GM18519 (cell line): ENCODE measurements around the gene CNIH4.
"Not testable (repeated sequence)": the region's sequence is repeated elsewhere in the genome, so short reads cannot be mapped to it uniquely, and the experiment has no call there.

Experiments used
- ATAC-seq: cut with Tn5 transposase; IDR thresholded peaks from one replicate; pipeline ENCODE4 v1.9.1; 2021; ENCODE audit warnings: mild to moderate bottlenecking, moderate library complexity; ENCODE audit not compliant: unreplicated experiment, low FRiP score

The CNIH4 gene

GRCh38 chr1:224392411-224393249, 36.0 kb downstream of the CNIH4 start:
- ATAC-seq: no peak

- no peak for ATAC-seq
These were observed 36.6 kb downstream of the CNIH4 start for GRCh38 chr1:224393294-224393693.

GRCh38 chr1:224399887-224400286, 43.2 kb downstream of the CNIH4 start:
- no peak for ATAC-seq

GRCh38 chr1:224402472-224403036, 45.9 kb downstream of the CNIH4 start:
- ATAC-seq: no peak

GRCh38 chr1:224404916-224405603, 48.4 kb downstream of the CNIH4 start:
- no peak for ATAC-seq

- no peak for ATAC-seq
These were observed 48.9 kb downstream of the CNIH4 start for GRCh38 chr1:224405604-224405970.

- no peak for ATAC-seq
These were observed 49.5 kb downstream of the CNIH4 start for GRCh38 chr1:224406216-224406615.

GRCh38 chr1:224407571-224408293, 51.1 kb downstream of the CNIH4 start:
- no peak for ATAC-seq

GRCh38 chr1:224408294-224408590, 51.6 kb downstream of the CNIH4 start:
- ATAC-seq: no peak

GRCh38 chr1:224411766-224412165, 55.1 kb downstream of the CNIH4 start:
- ATAC-seq: no peak

- no peak for ATAC-seq
These were observed 63.4 kb downstream of the CNIH4 start for GRCh38 chr1:224420106-224420505.

- no peak for ATAC-seq
These were observed 68.7 kb downstream of the CNIH4 start for GRCh38 chr1:224425279-224425884.

- not testable (repeated sequence) for ATAC-seq
These were observed 70.2 kb downstream of the CNIH4 start for GRCh38 chr1:224426869-224427268.

- ATAC-seq: no peak
These were observed 70.7 kb downstream of the CNIH4 start for GRCh38 chr1:224427346-224427745.

- ATAC-seq: not testable (repeated sequence)
These were observed 72.0 kb downstream of the CNIH4 start for GRCh38 chr1:224428713-224429112.
